Heart left ventricle (tissue), 16 donors: ENCODE results near the gene NCAPD2. TPM values are rescaled to one million over a fixed set of nuclear protein-coding genes. Genes with fewer than 3 reads are reported as not detected.
A peak's percentile ranks its signal among the peaks of the same experiment; 100 is the strongest.
"Not testable (repeated sequence)": the region's sequence is repeated elsewhere in the genome, so short reads cannot be mapped to it uniquely, and the experiment has no call there.

Experiments used
- ATAC-seq, 4 donors: fragments of 200-7000 bp; cut with Tn5 transposase; one replicate each; pipeline ENCODE4 v1.9.1; 2020 to 2022; ENCODE audit warnings: moderate library complexity in 4 of 4, mild to moderate bottlenecking in 3 of 4, moderate number of reproducible peaks in 1 of 4
- DNase-seq, 5 donors: peaks; one replicate each; pipeline ENCODE4 v3.0.0-alpha.2; 2020
- H3K27ac ChIP-seq, 12 donors: fragments of 200-600 bp; sonication (generic) in 4 of 12; one replicate each; pipeline versions ENCODE4 v1.5.0 to v1.8.0; 2016 to 2022; ENCODE audit warnings: mild to moderate bottlenecking in 2 of 12
- H3K27me3 ChIP-seq, 9 donors: fragments of 200-600 bp; sonication (generic) in 2 of 9; one replicate each; pipeline versions ENCODE4 v1.5.1 to v1.8.0; 2016 to 2022; ENCODE audit warnings: mild to moderate bottlenecking in 3 of 9
- H3K36me3 ChIP-seq, 9 donors: fragments of 200-600 bp; sonication (generic) in 2 of 9; one replicate each; pipeline versions ENCODE4 v1.5.0 to v1.8.0; 2018 to 2022; ENCODE audit warnings: mild to moderate bottlenecking in 2 of 9
- H3K4me1 ChIP-seq, 12 donors: fragments of 200-600 bp; sonication (generic) in 4 of 12; one replicate each; pipeline versions ENCODE4 v1.5.0 to v1.8.0; 2016 to 2022; ENCODE audit warnings: mild to moderate bottlenecking in 3 of 12
- H3K4me3 ChIP-seq, 12 donors: fragments of 200-600 bp; sonication (generic) in 4 of 12; one replicate each; pipeline versions ENCODE4 v1.5.0 to v1.8.0; 2017 to 2022; ENCODE audit warnings: mild to moderate bottlenecking in 9 of 12, moderate library complexity in 4 of 12
- H3K9me3 ChIP-seq, 12 donors: fragments of 200-600 bp; sonication (generic) in 4 of 12; one replicate each; pipeline versions ENCODE4 v1.5.0 to v1.8.0; 2016 to 2022; ENCODE audit warnings: mild to moderate bottlenecking in 1 of 12
- POLR2A ChIP-seq, 2 donors: fragments of 450-650 bp; IDR thresholded peaks; one replicate each; pipeline ENCODE4 v1.6.1; 2017; ENCODE audit warnings: antibody characterized with exemption in 2 of 2, mild to moderate bottlenecking in 2 of 2, moderate library complexity in 2 of 2
- WGBS, 4 donors: extraction: QIAGEN DNeasy Blood & Tissue Kit in 2 of 4; methylation state at CpG; one replicate each; pipeline versions ENCODE4 v1.1.5 to v1.1.7; 2013 to 2018; 5-methylcytosine and 5-hydroxymethylcytosine counted together
- intact Hi-C, 10 donors: fragments of 100-400 bp; cut with DNase I; formaldehyde crosslinking; loops; one replicate each; pipeline versions ENCODE4 v1.11.1 to v1.14.2; 2022
- polyA plus RNA-seq, 2 donors: library from polyadenylated mRNA; stranded (reverse); fragments of 200-250 nt; gene quantifications; one replicate each; pipeline ENCODE4 v1.2.3, GENCODE V29; 2013
- total RNA-seq, 9 donors: library from RNA; depleted of rRNA in 2 of 9; stranded (reverse); fragments of >200 nt in 2 of 9; fragmentation: NEBNext Ultra II Directional in 3 of 9; extraction: Animal tissue kit (Norgen Biotek cat#: 25700) in 3 of 9; gene quantifications; one replicate each; pipeline versions ENCODE4 v1.1.0 to v1.2.4, GENCODE V29; 2016 to 2023
- TF ChIP-seq, protein P1 (sequence below), 12 donors: fragments of 200-600 bp; sonication (generic) in 4 of 12; IDR thresholded peaks; one replicate each; pipeline versions ENCODE4 v1.5.0 to v1.8.0; 2018 to 2022; ENCODE audit warnings: antibody characterized with exemption in 12 of 12, mild to moderate bottlenecking in 5 of 12
- donor health status: ischemic (EF 13 %, LVEDD 7.1; RV severe dilation, severe dysfunction).
- donor health status: healthy with polysubstance abuse.
- donor health status: DM: no; HTN: yes; CAD: no.
- donor health status: DM: no; HTN: no; CAD: no.
- donor health status: ischemic (EF 25% LVEDD 6.9; RV normal size, moderate dysfunction).
- donor health status: ischemic (EF 25% LVEDD 5.7; RV mildly dilated, moderate dysfunction).
- donor health status: healthy.
- donor health status: DM: yes; HTN: yes; CAD: no.
- donor health status: ischemic (EF 35%, LVEDD 5.7; RV mildly dilated, moderate dysfunction).
- donor health status: nonischemic (EF 11% LVEDD 7.7; RV severe dilation, severe dysfunction).
- donor health status: DM: yes; HTN: yes; CAD: no.
- donor health status: PGD.
- donor health status: ischemic (EF 29% LVEDD 5.4; RV normal size, mild dysfunction).
- donor health status: nonischemic (EF 23%, LVEDD 6.1; RV moderate dilation, normal function).

The NCAPD2 gene
- total and polyA plus RNA-seq, 11 donors, result 3.3 to 22.4 (median 11.3) TPM

- Histone ChIP-seq H3K4me3 (peak overlapping the region; percentile 28 to 94 (median 82)), H3K4me1 (peaks cover 0 to 30% (median 20%) of the 10 kb centered on the region in 12 donors), H3K36me3 (peaks cover 1 to 58% (median 43%) of the 10 kb centered on the region in 9 donors), H3K27ac (peak overlapping the region in 9 of 12 donors; percentile 91 to 99 (median 97)), H3K27me3 (no peaks in the 10 kb centered on the region), H3K9me3 (no peaks in the 10 kb centered on the region)
- WGBS, 4 donors, result 1 to 3% (median 2%) methylated on average over 14 of the region's 14 CpGs
- intact Hi-C loops, result loop anchor here in 5 of 10 donors (5.0 kb wide), 1 partner anchor 38 kb away; the partner anchor contains the start of gene GAPDH (in 5 of the 5)
- no peak for DNase-seq
- TF ChIP-seq, protein P1, sequence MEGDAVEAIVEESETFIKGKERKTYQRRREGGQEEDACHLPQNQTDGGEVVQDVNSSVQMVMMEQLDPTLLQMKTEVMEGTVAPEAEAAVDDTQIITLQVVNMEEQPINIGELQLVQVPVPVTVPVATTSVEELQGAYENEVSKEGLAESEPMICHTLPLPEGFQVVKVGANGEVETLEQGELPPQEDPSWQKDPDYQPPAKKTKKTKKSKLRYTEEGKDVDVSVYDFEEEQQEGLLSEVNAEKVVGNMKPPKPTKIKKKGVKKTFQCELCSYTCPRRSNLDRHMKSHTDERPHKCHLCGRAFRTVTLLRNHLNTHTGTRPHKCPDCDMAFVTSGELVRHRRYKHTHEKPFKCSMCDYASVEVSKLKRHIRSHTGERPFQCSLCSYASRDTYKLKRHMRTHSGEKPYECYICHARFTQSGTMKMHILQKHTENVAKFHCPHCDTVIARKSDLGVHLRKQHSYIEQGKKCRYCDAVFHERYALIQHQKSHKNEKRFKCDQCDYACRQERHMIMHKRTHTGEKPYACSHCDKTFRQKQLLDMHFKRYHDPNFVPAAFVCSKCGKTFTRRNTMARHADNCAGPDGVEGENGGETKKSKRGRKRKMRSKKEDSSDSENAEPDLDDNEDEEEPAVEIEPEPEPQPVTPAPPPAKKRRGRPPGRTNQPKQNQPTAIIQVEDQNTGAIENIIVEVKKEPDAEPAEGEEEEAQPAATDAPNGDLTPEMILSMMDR (IDR thresholded peaks at IDR 0.05), result no peak
- no peak for TF ChIP-seq POLR2A (IDR thresholded peaks at IDR 0.05)
- ATAC-seq, result no peak
Measured at GRCh38 chr12:6494258-6494743, 399 bp downstream of the NCAPD2 start.

GRCh38 chr12:6494968-6495367 is 1.1 kb downstream of the NCAPD2 start:
- intact Hi-C loops, result loop anchor here in 5 of 10 donors (5.0 kb wide), 1 partner anchor 37 kb away; the partner anchor contains the start of gene GAPDH (in 5 of the 5)
- no peak for ATAC-seq
- H3K36me3 ChIP-seq, result peaks cover 2 to 64% (median 46%) of the 10 kb centered on the region in 9 donors
- H3K4me3 ChIP-seq, result peak overlapping the region in 8 of 12 donors; percentile 61 to 94 (median 91)
- H3K27ac ChIP-seq, result peak overlapping the region in 1 of 12 donors; percentile 99
- peaks cover 0 to 30% (median 20%) of the 10 kb centered on the region in 12 donors for H3K4me1 ChIP-seq
- no peak for DNase-seq
- WGBS, 4 donors, result 69 to 92% (median 75%) methylated on average over 1 of the region's 1 CpG
- TF ChIP-seq, protein P1 (IDR thresholded peaks at IDR 0.05), result no peak
- no peak for TF ChIP-seq POLR2A (IDR thresholded peaks at IDR 0.05)
- H3K9me3 ChIP-seq, result no peaks in the 10 kb centered on the region
- no peaks in the 10 kb centered on the region for H3K27me3 ChIP-seq

GRCh38 chr12:6497291-6497690 is 3.4 kb downstream of the NCAPD2 start:
- intact Hi-C loops, ATAC-seq: not testable (repeated sequence)

GRCh38 chr12:6500466-6500865 is 6.6 kb downstream of the NCAPD2 start:
- 80 to 96% (median 93%) methylated on average over 2 of the region's 2 CpGs for WGBS, 4 donors
- DNase-seq (no peak), ATAC-seq (no peak)
- Histone ChIP-seq H3K36me3 (peaks cover 2 to 84% (median 38%) of the 10 kb centered on the region in 9 donors), H3K27ac (no peak overlapping the region), H3K9me3 (no peaks in the 10 kb centered on the region), H3K4me3 (no peak overlapping the region), H3K27me3 (no peaks in the 10 kb centered on the region), H3K4me1 (peaks cover 0 to 5% (median 0%) of the 10 kb centered on the region in 12 donors)
- no peak for TF ChIP-seq POLR2A (IDR thresholded peaks at IDR 0.05)
- TF ChIP-seq, protein P1 (IDR thresholded peaks at IDR 0.05), result no peak
- intact Hi-C loops, result no loop called here

More at GRCh38 chr12:6497291-6497690, 3.4 kb downstream of the NCAPD2 start:
- 76 to 93% (median 78%) methylated on average over 3 of the region's 3 CpGs for WGBS, 4 donors
- H3K27ac ChIP-seq, H3K9me3 ChIP-seq, DNase-seq, H3K27me3 ChIP-seq, H3K4me3 ChIP-seq: not testable (repeated sequence)
- peaks cover 2 to 65% (median 35%) of the 10 kb centered on the region in 9 donors for H3K36me3 ChIP-seq
- H3K4me1 ChIP-seq, result peaks cover 0 to 23% (median 15%) of the 10 kb centered on the region in 12 donors
